ENCODE results near the gene RETSAT. TPM values are rescaled to one million over a fixed set of nuclear protein-coding genes. Genes with fewer than 3 reads are reported as not detected.

The RETSAT gene
- total RNA-seq, 1 donor from 2014 or later = 34.1 TPM

- no peak for TF ChIP-seq CTCF (IDR thresholded peaks at IDR 0.05)
- Mint-ChIP-seq H3K4me1 (ENCODE audit: unreplicated experiment) (peaks cover 25% of the 10 kb centered on the region), H3K4me3 (ENCODE audit: unreplicated experiment) (no peak overlapping the region), H3K27me3 (ENCODE audit: unreplicated experiment) (no peaks in the 10 kb centered on the region), H3K36me3 (ENCODE audit: unreplicated experiment) (peaks cover 20% of the 10 kb centered on the region), H3K9me3 (ENCODE audit: unreplicated experiment) (no peaks in the 10 kb centered on the region), H3K27ac (ENCODE audit: unreplicated experiment) (no peak overlapping the region)
- DNase-seq (ENCODE audit: extremely low spot score, unreplicated experiment) = no peak
These were observed 41.9 kb downstream of the RETSAT start for GRCh38 chr2:85312404-85312803.

- TF ChIP-seq CTCF (IDR thresholded peaks at IDR 0.05) = no peak
- no peak overlapping the region for H3K4me3 Mint-ChIP-seq (ENCODE audit: unreplicated experiment)
- no peak for DNase-seq (ENCODE audit: extremely low spot score, unreplicated experiment)
- H3K4me1 Mint-ChIP-seq (ENCODE audit: unreplicated experiment) = peaks cover 25% of the 10 kb centered on the region
- no peak overlapping the region for H3K27ac Mint-ChIP-seq (ENCODE audit: unreplicated experiment)
- H3K36me3 Mint-ChIP-seq (ENCODE audit: unreplicated experiment) = peaks cover 24% of the 10 kb centered on the region
- no peaks in the 10 kb centered on the region for H3K9me3 Mint-ChIP-seq (ENCODE audit: unreplicated experiment)
- no peaks in the 10 kb centered on the region for H3K27me3 Mint-ChIP-seq (ENCODE audit: unreplicated experiment)
These were observed 44.0 kb downstream of the RETSAT start for GRCh38 chr2:85310330-85310729.

- DNase-seq (ENCODE audit: extremely low spot score, unreplicated experiment) = no peak
- peak overlapping the region; percentile 71 for H3K27ac Mint-ChIP-seq (ENCODE audit: unreplicated experiment)
These were observed 44.5 kb downstream of the RETSAT start for GRCh38 chr2:85309699-85310321.

GRCh38 chr2:85308896-85309555 lies 45.3 kb downstream of the RETSAT start:
- DNase-seq (ENCODE audit: extremely low spot score, unreplicated experiment) = no peak
- H3K4me3 Mint-ChIP-seq (ENCODE audit: unreplicated experiment) = no peak overlapping the region
- H3K27me3 Mint-ChIP-seq (ENCODE audit: unreplicated experiment) = no peaks in the 10 kb centered on the region

More at GRCh38 chr2:85309699-85310321, 44.5 kb downstream of the RETSAT start:
- Mint-ChIP-seq H3K27me3 (ENCODE audit: unreplicated experiment) (no peaks in the 10 kb centered on the region), H3K9me3 (ENCODE audit: unreplicated experiment) (no peaks in the 10 kb centered on the region), H3K4me1 (ENCODE audit: unreplicated experiment) (peaks cover 25% of the 10 kb centered on the region), H3K4me3 (ENCODE audit: unreplicated experiment) (no peak overlapping the region), H3K36me3 (ENCODE audit: unreplicated experiment) (peaks cover 27% of the 10 kb centered on the region)
- no peak for TF ChIP-seq CTCF (IDR thresholded peaks at IDR 0.05)

More at GRCh38 chr2:85308896-85309555, 45.3 kb downstream of the RETSAT start:
- H3K27ac Mint-ChIP-seq (ENCODE audit: unreplicated experiment) = peak overlapping the region; percentile 71
- H3K36me3 Mint-ChIP-seq (ENCODE audit: unreplicated experiment) = peaks cover 33% of the 10 kb centered on the region
- TF ChIP-seq CTCF (IDR thresholded peaks at IDR 0.05) = no peak
- no peaks in the 10 kb centered on the region for H3K9me3 Mint-ChIP-seq (ENCODE audit: unreplicated experiment)
- H3K4me1 Mint-ChIP-seq (ENCODE audit: unreplicated experiment) = peaks cover 20% of the 10 kb centered on the region

Measured in osteocyte (in vitro differentiated cells).